ENCODE measurements around the gene EHMT1.

Gene EHMT1

GRCh38 chr9:137660144-137660543 is 41.3 kb downstream of the EHMT1 start:
- H3K9me3 ChIP-seq (ENCODE audit: insufficient read depth, low read depth, low read length): no peaks in the 10 kb centered on the region
- no peaks in the 10 kb centered on the region for H3K9me2 ChIP-seq (replicated peaks; ENCODE audit: low read depth, low read length)
- H2AFZ ChIP-seq (ENCODE audit: low read length): no peak overlapping the region
- H3K79me2 ChIP-seq (ENCODE audit: insufficient read depth, low read length): peaks cover 91% of the 10 kb centered on the region
- no peaks in the 10 kb centered on the region for H3F3A ChIP-seq (ENCODE audit: low read depth)
- H4K20me1 ChIP-seq (ENCODE audit: insufficient read depth, low read length, poor library complexity, severe bottlenecking): peaks cover 41% of the 10 kb centered on the region
- H3K4me2 ChIP-seq (ENCODE audit: low read depth, low read length, poor library complexity, severe bottlenecking): no peak overlapping the region
- H3K36me3 ChIP-seq (ENCODE audit: insufficient read depth, low read length): peaks cover 8% of the 10 kb centered on the region; the same call in 1 of the 2 replicates
- peaks cover 8% of the 10 kb centered on the region for H3K4me1 ChIP-seq (ENCODE audit: insufficient read depth, low read length, poor library complexity, severe bottlenecking)
- no peak for TF ChIP-seq EZH2phosphoT487 (IDR thresholded peaks at IDR 0.05; ENCODE audit: borderline replicate concordance)
- TF ChIP-seq, protein P1, sequence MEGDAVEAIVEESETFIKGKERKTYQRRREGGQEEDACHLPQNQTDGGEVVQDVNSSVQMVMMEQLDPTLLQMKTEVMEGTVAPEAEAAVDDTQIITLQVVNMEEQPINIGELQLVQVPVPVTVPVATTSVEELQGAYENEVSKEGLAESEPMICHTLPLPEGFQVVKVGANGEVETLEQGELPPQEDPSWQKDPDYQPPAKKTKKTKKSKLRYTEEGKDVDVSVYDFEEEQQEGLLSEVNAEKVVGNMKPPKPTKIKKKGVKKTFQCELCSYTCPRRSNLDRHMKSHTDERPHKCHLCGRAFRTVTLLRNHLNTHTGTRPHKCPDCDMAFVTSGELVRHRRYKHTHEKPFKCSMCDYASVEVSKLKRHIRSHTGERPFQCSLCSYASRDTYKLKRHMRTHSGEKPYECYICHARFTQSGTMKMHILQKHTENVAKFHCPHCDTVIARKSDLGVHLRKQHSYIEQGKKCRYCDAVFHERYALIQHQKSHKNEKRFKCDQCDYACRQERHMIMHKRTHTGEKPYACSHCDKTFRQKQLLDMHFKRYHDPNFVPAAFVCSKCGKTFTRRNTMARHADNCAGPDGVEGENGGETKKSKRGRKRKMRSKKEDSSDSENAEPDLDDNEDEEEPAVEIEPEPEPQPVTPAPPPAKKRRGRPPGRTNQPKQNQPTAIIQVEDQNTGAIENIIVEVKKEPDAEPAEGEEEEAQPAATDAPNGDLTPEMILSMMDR (conservative IDR thresholded peaks at IDR 0.05; ENCODE audit: low read length): no peak
- H3K9ac ChIP-seq (ENCODE audit: low read depth, low read length, poor library complexity, severe bottlenecking): no peak overlapping the region
- H3K27me3 ChIP-seq (ENCODE audit: insufficient read depth, low read length, poor library complexity, severe bottlenecking): no peaks in the 10 kb centered on the region
- H3K4me3 ChIP-seq (ENCODE audit: low read length, poor library complexity, severe bottlenecking): no peak overlapping the region

DNA sequence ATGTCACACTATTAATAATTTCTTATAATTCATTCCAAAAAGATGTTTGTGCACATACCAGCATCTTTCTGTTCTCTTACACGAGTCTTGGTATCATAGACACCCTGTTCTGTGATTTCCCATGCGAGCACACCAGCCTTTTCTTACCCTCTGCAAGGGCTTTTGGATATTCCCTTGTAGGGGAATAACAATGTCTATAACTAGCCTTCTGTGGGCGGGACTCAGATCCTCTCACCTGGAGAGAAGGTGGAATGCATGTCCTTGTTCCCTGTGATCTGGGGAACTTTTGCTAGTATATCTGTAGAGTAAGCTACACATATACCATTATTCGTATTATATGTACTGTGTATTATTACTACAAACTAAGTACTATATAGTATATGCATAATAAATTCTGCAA is 44.8 kb downstream of the EHMT1 start:
- Histone ChIP-seq H3K9ac (ENCODE audit: low read depth, low read length, poor library complexity, severe bottlenecking) (no peak overlapping the region), H3K79me2 (ENCODE audit: insufficient read depth, low read length) (peaks cover 90% of the 10 kb centered on the region), H3K4me3 (ENCODE audit: low read length, poor library complexity, severe bottlenecking) (no peak overlapping the region), H3K4me2 (ENCODE audit: low read depth, low read length, poor library complexity, severe bottlenecking) (no peak overlapping the region), H4K20me1 (ENCODE audit: insufficient read depth, low read length, poor library complexity, severe bottlenecking) (peaks cover 42% of the 10 kb centered on the region), H3K9me3 (ENCODE audit: insufficient read depth, low read depth, low read length) (no peaks in the 10 kb centered on the region), H3K4me1 (ENCODE audit: insufficient read depth, low read length, poor library complexity, severe bottlenecking) (peaks cover 5% of the 10 kb centered on the region), H3K27me3 (ENCODE audit: insufficient read depth, low read length, poor library complexity, severe bottlenecking) (no peaks in the 10 kb centered on the region), H2AFZ (ENCODE audit: low read length) (no peak overlapping the region), H3K36me3 (ENCODE audit: insufficient read depth, low read length) (no peaks in the 10 kb centered on the region; the same call in 1 of the 2 replicates), H3K9me2 (replicated peaks; ENCODE audit: low read depth, low read length) (no peaks in the 10 kb centered on the region), H3F3A (ENCODE audit: low read depth) (no peaks in the 10 kb centered on the region)
- TF ChIP-seq, protein P1 (conservative IDR thresholded peaks at IDR 0.05; ENCODE audit: low read length): no peak
- no peak for TF ChIP-seq EZH2phosphoT487 (IDR thresholded peaks at IDR 0.05; ENCODE audit: borderline replicate concordance)

DNA sequence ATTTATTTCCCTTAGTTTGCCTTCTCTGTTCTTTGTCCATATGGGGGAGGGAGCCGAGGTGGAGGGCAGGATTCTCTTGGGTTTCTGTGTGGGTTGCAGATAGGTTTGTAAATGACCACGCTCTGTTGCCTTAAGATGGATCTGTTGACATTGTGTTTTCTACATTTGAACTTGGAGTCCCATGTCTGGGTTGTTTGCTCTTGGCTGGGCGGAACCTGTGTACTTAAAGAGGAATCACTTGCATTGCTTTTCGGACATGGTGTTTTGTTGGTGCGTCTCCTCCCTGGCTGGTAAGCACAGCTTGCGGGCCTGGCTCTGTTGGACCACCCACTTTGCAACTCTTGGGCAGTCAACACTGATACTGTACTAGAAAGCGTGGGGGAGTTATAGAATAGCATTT is 45.9 kb downstream of the EHMT1 start:
- H3K4me1 ChIP-seq (ENCODE audit: insufficient read depth, low read length, poor library complexity, severe bottlenecking): no peaks in the 10 kb centered on the region

DNA sequence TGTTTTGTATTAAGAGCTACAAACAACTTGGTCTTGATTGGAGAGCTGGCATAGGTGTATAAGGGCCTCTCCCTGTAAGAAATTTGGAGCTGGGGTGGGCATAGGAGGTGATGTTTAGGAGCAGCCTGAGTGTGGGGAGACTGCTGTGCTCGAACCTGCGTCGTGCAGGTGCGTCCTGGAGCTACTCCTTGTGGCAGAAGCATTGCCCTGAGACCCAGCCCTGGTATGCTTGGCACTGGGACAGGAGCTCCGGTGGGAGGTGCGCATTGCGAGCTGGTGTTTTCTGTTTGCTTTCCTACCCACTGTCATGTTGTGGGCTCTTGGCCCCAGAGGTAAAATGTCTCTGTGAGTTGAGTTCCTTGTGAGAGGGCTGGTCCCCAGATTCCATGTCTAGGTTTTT is 46.4 kb downstream of the EHMT1 start:
- H3K4me2 ChIP-seq (ENCODE audit: low read depth, low read length, poor library complexity, severe bottlenecking): no peak overlapping the region

More for the DNA sequence above, 45.9 kb downstream of the EHMT1 start:
- no peaks in the 10 kb centered on the region for H3F3A ChIP-seq (ENCODE audit: low read depth)
- peaks cover 48% of the 10 kb centered on the region for H4K20me1 ChIP-seq (ENCODE audit: insufficient read depth, low read length, poor library complexity, severe bottlenecking)
- no peak overlapping the region for H3K4me2 ChIP-seq (ENCODE audit: low read depth, low read length, poor library complexity, severe bottlenecking)
- H2AFZ ChIP-seq (ENCODE audit: low read length): no peak overlapping the region
- H3K27me3 ChIP-seq (ENCODE audit: insufficient read depth, low read length, poor library complexity, severe bottlenecking): no peaks in the 10 kb centered on the region
- H3K9me2 ChIP-seq (replicated peaks; ENCODE audit: low read depth, low read length): no peaks in the 10 kb centered on the region
- H3K79me2 ChIP-seq (ENCODE audit: insufficient read depth, low read length): peaks cover 92% of the 10 kb centered on the region
- H3K36me3 ChIP-seq (ENCODE audit: insufficient read depth, low read length): peaks cover 4% of the 10 kb centered on the region; the same call in 1 of the 2 replicates
- H3K9ac ChIP-seq (ENCODE audit: low read depth, low read length, poor library complexity, severe bottlenecking): no peak overlapping the region
- no peak for TF ChIP-seq EZH2phosphoT487 (IDR thresholded peaks at IDR 0.05; ENCODE audit: borderline replicate concordance)
- H3K4me3 ChIP-seq (ENCODE audit: low read length, poor library complexity, severe bottlenecking): no peak overlapping the region
- H3K9me3 ChIP-seq (ENCODE audit: insufficient read depth, low read depth, low read length): no peaks in the 10 kb centered on the region

More for the DNA sequence above, 46.4 kb downstream of the EHMT1 start:
- Histone ChIP-seq H4K20me1 (ENCODE audit: insufficient read depth, low read length, poor library complexity, severe bottlenecking) (peaks cover 47% of the 10 kb centered on the region), H3K4me3 (ENCODE audit: low read length, poor library complexity, severe bottlenecking) (no peak overlapping the region), H3K9me3 (ENCODE audit: insufficient read depth, low read depth, low read length) (no peaks in the 10 kb centered on the region), H3K4me1 (ENCODE audit: insufficient read depth, low read length, poor library complexity, severe bottlenecking) (no peaks in the 10 kb centered on the region), H3K79me2 (ENCODE audit: insufficient read depth, low read length) (peaks cover 92% of the 10 kb centered on the region), H3K9me2 (replicated peaks; ENCODE audit: low read depth, low read length) (no peaks in the 10 kb centered on the region), H3K9ac (ENCODE audit: low read depth, low read length, poor library complexity, severe bottlenecking) (no peak overlapping the region), H2AFZ (ENCODE audit: low read length) (no peak overlapping the region), H3F3A (ENCODE audit: low read depth) (no peaks in the 10 kb centered on the region), H3K36me3 (ENCODE audit: insufficient read depth, low read length) (peaks cover 4% of the 10 kb centered on the region; the same call in 1 of the 2 replicates), H3K27me3 (ENCODE audit: insufficient read depth, low read length, poor library complexity, severe bottlenecking) (no peaks in the 10 kb centered on the region)
- TF ChIP-seq EZH2phosphoT487 (IDR thresholded peaks at IDR 0.05; ENCODE audit: borderline replicate concordance): no peak
- TF ChIP-seq, protein P1 (conservative IDR thresholded peaks at IDR 0.05; ENCODE audit: low read length): no peak

All from Loucy (cell line).